Activated CD8-positive, alpha-beta T cell treated with anti-CD3 and anti-CD28 coated beads for 36 hours (primary cell): ENCODE results near the gene TEX54. TPM values are rescaled to one million over a fixed set of nuclear protein-coding genes. Genes with fewer than 3 reads are reported as not detected.
"Not testable (repeated sequence)": the region's sequence is repeated elsewhere in the genome, so short reads cannot be mapped to it uniquely, and the experiment has no call there.

ENCODE experiments used
- ATAC-seq: fragments of 200-7000 bp; cut with Tn5 transposase; one replicate; pipeline ENCODE4 v1.10.0; 2021; ENCODE audit warnings: mild to moderate bottlenecking, moderate library complexity
- CTCF ChIA-PET: fragments of 350-600 bp; sonication (Branson Sonifier 250); formaldehyde crosslinking; loops from one replicate; lab custom pipeline; 2021; ENCODE audit warnings: antibody characterized with exemption; lab: Charles Lee
- POLR2A ChIA-PET: fragments of 350-600 bp; sonication (Branson Sonifier 250); formaldehyde crosslinking; loops from one replicate; lab custom pipeline; 2021; ENCODE audit warnings: antibody characterized with exemption; lab: Charles Lee
- DNase-seq: peaks from one replicate; pipeline ENCODE4 v3.0.0-alpha.2; 2020
- H3K27ac Mint-ChIP-seq: one replicate; pipeline ENCODE4 v1.8.0; 2021; ENCODE audit warnings: mild to moderate bottlenecking, mixed read lengths
- H3K27me3 Mint-ChIP-seq: one replicate; pipeline ENCODE4 v1.8.0; 2021; ENCODE audit warnings: mixed read lengths
- H3K36me3 Mint-ChIP-seq: one replicate; pipeline ENCODE4 v1.8.0; 2021; ENCODE audit warnings: low read depth, mixed read lengths
- H3K4me1 Mint-ChIP-seq: one replicate; pipeline ENCODE4 v1.8.0; 2021; ENCODE audit warnings: low read depth, mixed read lengths
- H3K4me3 Mint-ChIP-seq: one replicate; pipeline ENCODE4 v1.8.0; 2021; ENCODE audit warnings: mild to moderate bottlenecking, moderate library complexity, mixed read lengths
- H3K9me3 Mint-ChIP-seq: one replicate; pipeline ENCODE4 v1.8.0; 2021; ENCODE audit warnings: mixed read lengths
- CTCF ChIP-seq: fragments of 200-600 bp; IDR thresholded peaks from one replicate; pipeline ENCODE4 v1.8.0; 2022; ENCODE audit warnings: antibody characterized with exemption, mild to moderate bottlenecking
- intact Hi-C: fragments of 100-400 bp; cut with micrococcal nuclease; formaldehyde crosslinking; loops from one replicate; pipeline ENCODE4 v1.10.0; 2022
- total RNA-seq, 2 experiments: library from RNA; stranded (reverse); gene quantifications; one replicate each; pipeline ENCODE4 v1.2.3, GENCODE V29; 2021

The TEX54 gene
- total RNA-seq, 2 experiments from 2014 or later = not detected

DNA sequence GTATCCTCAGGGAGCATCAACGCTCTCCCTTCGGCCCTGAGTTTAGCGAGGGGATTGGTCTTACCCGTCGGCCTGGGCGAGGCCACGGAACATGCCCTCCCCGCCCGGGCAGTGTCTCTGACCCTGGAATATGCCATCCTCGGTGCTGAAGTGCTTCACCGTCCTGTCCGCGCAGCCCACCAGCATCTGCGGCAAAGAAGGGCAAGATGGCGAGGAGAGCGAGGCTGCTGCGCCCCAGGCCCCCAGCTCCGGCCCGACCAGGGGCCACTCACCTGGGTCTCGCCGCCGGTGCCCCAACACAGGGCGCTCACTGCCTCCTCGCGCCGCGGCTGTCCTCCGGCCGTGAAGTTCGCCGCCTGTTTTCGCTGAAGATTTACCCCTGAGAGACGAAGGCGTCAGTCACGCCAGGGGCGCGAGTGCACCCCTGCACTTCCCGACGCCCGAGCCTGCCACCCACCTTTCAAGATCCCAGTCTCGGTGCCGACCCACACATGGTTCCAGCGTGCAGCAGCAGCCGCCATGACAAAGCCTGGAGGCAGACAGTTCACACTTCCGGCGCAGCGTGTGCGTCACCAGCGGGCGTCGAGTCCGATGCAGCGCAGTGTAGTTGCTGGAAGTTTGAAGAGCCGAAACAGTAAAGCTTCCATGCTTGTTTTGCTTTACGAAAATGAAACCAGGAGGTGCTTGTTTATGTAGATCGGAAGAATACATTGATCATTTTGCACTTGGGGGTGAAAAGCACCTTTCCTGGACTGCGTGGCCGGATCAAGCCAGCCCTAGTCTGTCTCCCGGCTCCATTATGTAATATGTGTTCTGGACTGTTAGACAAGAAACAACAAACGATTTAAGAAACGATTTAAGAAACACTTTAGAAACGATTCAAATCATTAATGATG lies 6.7 kb upstream of the TEX54 start, which contains the start of gene WDR74:
WDR74 (minus strand) TSS at position 541 of the 896 bp plus-strand sequence; CDS start at position 521, 20 bp downstream.
- Mint-ChIP-seq H3K9me3 (no peaks in the 10 kb centered on the region), H3K4me3 (no peak within 1 kb of the TSS), H3K27ac (no peak within 1 kb of the TSS), H3K36me3 (peaks cover 25% of the 10 kb centered on the region), H3K27me3 (no peaks in the 10 kb centered on the region), H3K4me1 (peaks cover 40% of the 10 kb centered on the region)
- ATAC-seq (peak; percentile 45), DNase-seq (peak; percentile 95)
- CTCF ChIA-PET = interaction anchor here (1.8 to 3.4 kb wide), 3 partner anchors 12 to 51 kb away, joined by 4 to 33 read pairs (median 6); partner anchors contain the start of gene TMEM179B
- TF ChIP-seq CTCF = no peak
- POLR2A ChIA-PET = interaction anchor here (0.6 to 17.2 kb wide), 22 partner anchors 12 to 1385 kb away, joined by 3 to 997 read pairs (median 10); partner anchors contain the start of genes BSCL2, C11orf98, CSKMT and GNG3
- intact Hi-C loops = no loop called here

- ChIA-PET POLR2A (interaction anchor here (0.8 to 17.2 kb wide), 7 partner anchors 8 to 244 kb away, joined by 3 to 997 read pairs (median 6); partner anchors contain the start of genes SLC3A2 and TUT1), CTCF (interaction anchor here (2.0 kb wide), 1 partner anchor 49 kb away, joined by 6 read pairs; no protein-coding TSS in a partner anchor)
- no peaks in the 10 kb centered on the region for H3K27me3 Mint-ChIP-seq
- intact Hi-C loops = no loop called here
- no peak for ATAC-seq
- TF ChIP-seq CTCF = no peak
- H3K36me3 Mint-ChIP-seq = peaks cover 35% of the 10 kb centered on the region
- no peak overlapping the region for H3K4me3 Mint-ChIP-seq
- H3K27ac Mint-ChIP-seq = no peak overlapping the region
- H3K9me3 Mint-ChIP-seq = no peaks in the 10 kb centered on the region
- H3K4me1 Mint-ChIP-seq = peaks cover 53% of the 10 kb centered on the region
- DNase-seq = no peak
Observed at GRCh38 chr11:62835336-62835735, 2.7 kb upstream of the TEX54 start.

DNA sequence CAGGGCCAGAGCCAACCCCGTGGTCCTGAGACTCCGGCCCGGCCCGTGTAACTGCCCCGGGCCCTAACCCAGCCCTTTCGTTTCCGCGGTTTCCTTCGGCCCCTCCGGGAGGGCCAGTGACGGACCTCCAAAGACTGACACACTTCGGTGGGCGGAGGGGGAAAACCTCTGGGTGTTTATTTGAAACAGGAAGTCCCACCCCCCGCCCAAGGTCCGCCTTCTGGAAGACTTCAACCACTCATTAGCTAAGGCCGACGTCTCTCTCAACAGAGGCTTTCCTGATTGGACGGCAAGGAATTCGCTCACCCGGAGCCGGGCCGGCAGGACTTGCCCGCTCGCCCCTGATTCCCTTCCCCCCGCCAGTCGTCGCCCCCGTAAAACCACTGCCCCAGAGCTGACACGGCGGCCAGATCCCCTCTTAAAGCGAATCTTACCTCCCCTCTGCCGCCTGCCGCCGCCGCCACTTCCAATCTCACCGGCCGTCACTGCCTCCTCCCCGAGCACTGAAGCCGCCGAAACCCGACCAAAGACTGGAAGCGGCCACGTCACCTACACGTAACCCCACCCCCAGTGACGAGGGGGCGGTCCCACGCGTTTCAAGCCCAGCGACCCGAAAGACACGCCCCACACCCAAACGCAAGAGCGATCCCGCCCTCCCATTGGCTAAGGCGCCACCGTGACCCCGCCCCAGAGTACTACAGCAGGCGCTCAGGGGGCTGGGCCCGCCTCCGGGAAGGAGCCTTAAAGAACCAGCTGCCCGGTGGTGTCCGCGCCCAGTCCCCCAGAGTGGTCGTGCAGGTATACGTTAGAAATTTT lies 913 bp downstream of the TEX54 start, which contains the start of gene STX5:
STX5 (minus strand) TSS at position 532 of the 816 bp plus-strand sequence. CDS start 808 bp downstream, outside the sequence.
- ChIA-PET CTCF (interaction anchor here (0.7 to 1.8 kb wide), 6 partner anchors 9 to 240 kb away, joined by 3 to 17 read pairs (median 4); partner anchors contain the start of genes NXF1, TMEM179B and TUT1), POLR2A (interaction anchor here (0.5 to 17.2 kb wide), 22 partner anchors 8 to 166 kb away, joined by 3 to 997 read pairs (median 6); partner anchors contain the start of genes HNRNPUL2, NXF1, SLC3A2 and TMEM179B)
- peak within 1 kb of the TSS; percentile 88 for H3K4me3 Mint-ChIP-seq
- DNase-seq = peak; percentile 100
- intact Hi-C loops = loop anchor here (5.0 kb wide), 1 partner anchor 44 kb away; the partner anchor contains the start of gene TMEM179B
- no peaks in the 10 kb centered on the region for H3K9me3 Mint-ChIP-seq
- H3K27me3 Mint-ChIP-seq = no peaks in the 10 kb centered on the region
- H3K36me3 Mint-ChIP-seq = peaks cover 28% of the 10 kb centered on the region
- ATAC-seq = peak; percentile 95
- H3K27ac Mint-ChIP-seq = peak within 1 kb of the TSS; percentile 95
- TF ChIP-seq CTCF = no peak
- H3K4me1 Mint-ChIP-seq = peaks cover 47% of the 10 kb centered on the region

GRCh38 chr11:62830904-62831519 lies 1.6 kb downstream of the TEX54 start:
- DNase-seq (peak; percentile 44), ATAC-seq (no peak)
- Mint-ChIP-seq H3K4me1 (peaks cover 41% of the 10 kb centered on the region), H3K4me3 (peak overlapping the region; percentile 88), H3K36me3 (peaks cover 25% of the 10 kb centered on the region), H3K27me3 (no peaks in the 10 kb centered on the region), H3K27ac (peak overlapping the region; percentile 95), H3K9me3 (no peaks in the 10 kb centered on the region)
- intact Hi-C loops = loop anchor here (5.0 kb wide), 1 partner anchor 44 kb away; the partner anchor contains the start of gene TMEM179B
- CTCF ChIA-PET = interaction anchor here (0.9 to 4.6 kb wide), 7 partner anchors 10 to 240 kb away, joined by 3 to 34 read pairs (median 4); partner anchors contain the start of genes NXF1, TMEM179B and TUT1
- no peak for TF ChIP-seq CTCF
- POLR2A ChIA-PET = interaction anchor here (1.0 to 17.2 kb wide), 11 partner anchors 10 to 50 kb away, joined by 4 to 997 read pairs (median 9); partner anchors contain the start of genes NXF1, SLC3A2 and TMEM179B

GRCh38 chr11:62828130-62828529 lies 4.5 kb downstream of the TEX54 start:
- H3K4me3 Mint-ChIP-seq, H3K9me3 Mint-ChIP-seq, ATAC-seq, DNase-seq, H3K27ac Mint-ChIP-seq, H3K27me3 Mint-ChIP-seq, intact Hi-C loops: not testable (repeated sequence)
- H3K36me3 Mint-ChIP-seq = peaks cover 25% of the 10 kb centered on the region
- POLR2A ChIA-PET = interaction anchor here (0.7 to 4.7 kb wide), 13 partner anchors 12 to 163 kb away, joined by 3 to 40 read pairs (median 3); partner anchors contain the start of genes C11orf98, CSKMT, NXF1 and WDR74
- CTCF ChIA-PET = interaction anchor here (0.8 to 4.6 kb wide), 8 partner anchors 12 to 42 kb away, joined by 3 to 34 read pairs (median 7); partner anchors contain the start of genes NXF1, TMEM179B and WDR74
- peaks cover 24% of the 10 kb centered on the region for H3K4me1 Mint-ChIP-seq
